Activated naive CD8-positive, alpha-beta T cell treated with anti-CD3 and anti-CD28 coated beads, Interleukin-2, amount 10 ng/mL, durations not matched to agents 7 days and 5 days (primary cell): ENCODE results near the gene LILRB3. TPM values are rescaled to one million over a fixed set of nuclear protein-coding genes. Genes with fewer than 3 reads are reported as not detected.
"Not testable (repeated sequence)": the region's sequence is repeated elsewhere in the genome, so short reads cannot be mapped to it uniquely, and the experiment has no call there.

Source experiments
- ATAC-seq: fragments of 150-1000 bp; cut with Tn5 transposase; one replicate; pipeline ENCODE4 v1.10.0; 2021; ENCODE audit warnings: low read depth, moderate library complexity
- POLR2A ChIA-PET: fragments of 350-600 bp; sonication (Branson Sonifier 250); formaldehyde crosslinking; loops from one replicate; lab custom pipeline; 2021; ENCODE audit warnings: antibody characterized with exemption; lab: Charles Lee
- DNase-seq: peaks from one replicate; pipeline ENCODE4 v3.0.0; 2021
- H3K27ac Mint-ChIP-seq: one replicate; pipeline ENCODE4 v1.8.0; 2022; ENCODE audit warnings: mild to moderate bottlenecking, mixed read lengths
- H3K27me3 Mint-ChIP-seq: one replicate; pipeline ENCODE4 v1.8.0; 2022; ENCODE audit warnings: mild to moderate bottlenecking, moderate library complexity, mixed read lengths
- H3K36me3 Mint-ChIP-seq: one replicate; pipeline ENCODE4 v1.8.0; 2021; ENCODE audit warnings: mild to moderate bottlenecking, mixed read lengths
- H3K4me1 Mint-ChIP-seq: one replicate; pipeline ENCODE4 v1.8.0; 2021; ENCODE audit warnings: mixed read lengths
- H3K4me3 Mint-ChIP-seq: one replicate; pipeline ENCODE4 v1.8.0; 2022; ENCODE audit warnings: mild to moderate bottlenecking, moderate library complexity, mixed read lengths
- H3K9me3 Mint-ChIP-seq: one replicate; pipeline ENCODE4 v1.8.0; 2021; ENCODE audit warnings: mixed read lengths
- total RNA-seq, 2 experiments: library from RNA; stranded (reverse); gene quantifications; one replicate each; pipeline ENCODE4 v1.2.3, GENCODE V29; 2021

Gene LILRB3
- 1 to 10 TPM in 1 of 2 experiments, under 1 TPM in 1; 0.74 to 1.3 TPM for total RNA-seq

GRCh38 chr19:54222474-54223276 lies at the start of gene LILRB3:
Gene LILRB3 (minus strand): TSS chr19:54223007. CDS start chr19:54222976, 31 bp downstream.
- H3K9me3 Mint-ChIP-seq, H3K36me3 Mint-ChIP-seq, H3K4me1 Mint-ChIP-seq, DNase-seq, POLR2A ChIA-PET, H3K27ac Mint-ChIP-seq, H3K4me3 Mint-ChIP-seq: not testable (repeated sequence)
- H3K27me3 Mint-ChIP-seq = peaks cover 17% of the 10 kb centered on the region
- peak; percentile 26 for ATAC-seq

GRCh38 chr19:54272181-54272580 lies 49.4 kb upstream of the LILRB3 start:
- ATAC-seq, H3K27ac Mint-ChIP-seq, POLR2A ChIA-PET, H3K4me1 Mint-ChIP-seq, H3K36me3 Mint-ChIP-seq, H3K4me3 Mint-ChIP-seq, DNase-seq, H3K9me3 Mint-ChIP-seq: not testable (repeated sequence)
- peaks cover 11% of the 10 kb centered on the region for H3K27me3 Mint-ChIP-seq

- H3K4me1 Mint-ChIP-seq, POLR2A ChIA-PET: not testable (repeated sequence)
Observed at GRCh38 chr19:54271587-54271986, 48.8 kb upstream of the LILRB3 start.

GRCh38 chr19:54271106-54271505 lies 48.3 kb upstream of the LILRB3 start:
- H3K4me3 Mint-ChIP-seq = no peak overlapping the region
- no peak overlapping the region for H3K27ac Mint-ChIP-seq
- H3K9me3 Mint-ChIP-seq = no peaks in the 10 kb centered on the region
- no peak for DNase-seq
- ATAC-seq = no peak
- POLR2A ChIA-PET = no interaction called here
- H3K27me3 Mint-ChIP-seq = peaks cover 18% of the 10 kb centered on the region
- H3K4me1 Mint-ChIP-seq = no peaks in the 10 kb centered on the region
- H3K36me3 Mint-ChIP-seq = no peaks in the 10 kb centered on the region

More at GRCh38 chr19:54271587-54271986, 48.8 kb upstream of the LILRB3 start:
- not testable (repeated sequence) for DNase-seq, H3K4me3 Mint-ChIP-seq, H3K36me3 Mint-ChIP-seq, H3K27ac Mint-ChIP-seq, ATAC-seq, H3K9me3 Mint-ChIP-seq
- H3K27me3 Mint-ChIP-seq = peaks cover 14% of the 10 kb centered on the region

- Mint-ChIP-seq H3K9me3 (no peaks in the 10 kb centered on the region), H3K4me3 (no peak overlapping the region), H3K27me3 (peaks cover 19% of the 10 kb centered on the region), H3K27ac (no peak overlapping the region), H3K4me1 (peaks cover 2% of the 10 kb centered on the region), H3K36me3 (no peaks in the 10 kb centered on the region)
- POLR2A ChIA-PET = no interaction called here
- DNase-seq (no peak), ATAC-seq (no peak)
Observed at GRCh38 chr19:54268936-54269335, 46.1 kb upstream of the LILRB3 start.

- Mint-ChIP-seq H3K4me1 (peaks cover 2% of the 10 kb centered on the region), H3K9me3 (no peaks in the 10 kb centered on the region), H3K4me3 (no peak overlapping the region), H3K27ac (no peak overlapping the region), H3K36me3 (no peaks in the 10 kb centered on the region), H3K27me3 (peaks cover 13% of the 10 kb centered on the region)
- ATAC-seq (peak; percentile 82), DNase-seq (peak; percentile 72)
- POLR2A ChIA-PET = interaction anchor here (0.6 to 1.3 kb wide), 3 partner anchors 54 to 98 kb away, joined by 3 to 6 read pairs (median 4); partner anchors contain the start of gene MBOAT7
Observed at GRCh38 chr19:54266133-54266532, 43.3 kb upstream of the LILRB3 start.

- Mint-ChIP-seq H3K27ac (no peak overlapping the region), H3K36me3 (no peaks in the 10 kb centered on the region), H3K4me3 (no peak overlapping the region), H3K4me1 (peaks cover 2% of the 10 kb centered on the region), H3K9me3 (no peaks in the 10 kb centered on the region), H3K27me3 (peaks cover 16% of the 10 kb centered on the region)
- DNase-seq = no peak
- POLR2A ChIA-PET = no interaction called here
- no peak for ATAC-seq
Observed at GRCh38 chr19:54262470-54262869, 39.7 kb upstream of the LILRB3 start.

- H3K27ac Mint-ChIP-seq = no peak overlapping the region
- H3K9me3 Mint-ChIP-seq = no peaks in the 10 kb centered on the region
- POLR2A ChIA-PET = no interaction called here
- ATAC-seq = no peak
- no peaks in the 10 kb centered on the region for H3K36me3 Mint-ChIP-seq
- no peak for DNase-seq
- H3K27me3 Mint-ChIP-seq = peaks cover 16% of the 10 kb centered on the region
- H3K4me3 Mint-ChIP-seq = no peak overlapping the region
- H3K4me1 Mint-ChIP-seq = peaks cover 2% of the 10 kb centered on the region
Observed at GRCh38 chr19:54262066-54262465, 39.3 kb upstream of the LILRB3 start.

- Mint-ChIP-seq H3K27ac (no peak within 1 kb of the TSS), H3K9me3 (no peaks in the 10 kb centered on the region), H3K36me3 (no peaks in the 10 kb centered on the region), H3K4me3 (no peak within 1 kb of the TSS), H3K4me1 (no peaks in the 10 kb centered on the region), H3K27me3 (peaks cover 5% of the 10 kb centered on the region)
- ATAC-seq (no peak), DNase-seq (no peak)
- POLR2A ChIA-PET = no interaction called here
Observed at GRCh38 chr19:54257116-54257480, 34.3 kb upstream of the LILRB3 start, which contains the start of gene LILRB5. Gene LILRB5 (minus strand): TSS chr19:54257273. CDS start chr19:54257193, 80 bp downstream.

- no peaks in the 10 kb centered on the region for H3K9me3 Mint-ChIP-seq
- H3K4me1 Mint-ChIP-seq = no peaks in the 10 kb centered on the region
- peaks cover 5% of the 10 kb centered on the region for H3K27me3 Mint-ChIP-seq
- H3K27ac Mint-ChIP-seq = no peak overlapping the region
- no peak for ATAC-seq
- H3K36me3 Mint-ChIP-seq = no peaks in the 10 kb centered on the region
- H3K4me3 Mint-ChIP-seq = no peak overlapping the region
- POLR2A ChIA-PET = no interaction called here
- DNase-seq = no peak
Observed at GRCh38 chr19:54256250-54257115, 33.7 kb upstream of the LILRB3 start.

GRCh38 chr19:54255105-54255775 lies 32.4 kb upstream of the LILRB3 start:
- Mint-ChIP-seq H3K9me3 (no peaks in the 10 kb centered on the region), H3K27me3 (peaks cover 10% of the 10 kb centered on the region), H3K36me3 (no peaks in the 10 kb centered on the region), H3K4me3 (no peak overlapping the region), H3K27ac (no peak overlapping the region), H3K4me1 (no peaks in the 10 kb centered on the region)
- ATAC-seq (no peak), DNase-seq (no peak)
- POLR2A ChIA-PET = no interaction called here

GRCh38 chr19:54254195-54254906 lies 31.5 kb upstream of the LILRB3 start:
- H3K4me3 Mint-ChIP-seq = no peak overlapping the region
- no peak for DNase-seq
- no peaks in the 10 kb centered on the region for H3K4me1 Mint-ChIP-seq

More at GRCh38 chr19:54254195-54254906, 31.5 kb upstream of the LILRB3 start:
- no peaks in the 10 kb centered on the region for H3K36me3 Mint-ChIP-seq
- H3K27ac Mint-ChIP-seq = no peak overlapping the region
- POLR2A ChIA-PET = no interaction called here
- H3K9me3 Mint-ChIP-seq = no peaks in the 10 kb centered on the region
- H3K27me3 Mint-ChIP-seq = peaks cover 11% of the 10 kb centered on the region
- no peak for ATAC-seq
